ENCODE results near the gene C20orf141.
"Not testable (repeated sequence)": the region's sequence is repeated elsewhere in the genome, so short reads cannot be mapped to it uniquely, and the experiment has no call there.

The C20orf141 gene

DNA sequence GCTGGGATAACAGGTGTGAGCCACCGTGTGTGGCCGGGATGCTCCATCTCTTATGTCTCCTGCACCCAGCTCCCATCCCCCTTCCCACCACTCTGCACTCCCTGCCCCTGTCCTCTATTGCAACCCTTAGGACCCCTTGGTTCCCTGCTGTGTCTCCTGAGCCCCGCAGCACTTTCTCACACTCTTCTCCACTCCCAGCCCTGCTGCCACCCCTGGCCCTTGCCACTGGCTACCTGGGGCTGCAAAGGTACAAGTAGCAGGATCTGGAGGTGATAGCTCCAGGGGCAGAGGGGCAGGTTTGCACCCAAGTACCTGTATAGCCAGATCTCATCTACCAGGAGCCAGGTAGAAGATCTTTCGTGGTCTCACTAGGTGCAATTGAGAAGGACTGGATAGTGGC lies 7.8 kb upstream of the C20orf141 start:
- H3K79me2 ChIP-seq (ENCODE audit: insufficient read depth, low read length) = no peaks in the 10 kb centered on the region
- no peak overlapping the region for H3K4me2 ChIP-seq (ENCODE audit: insufficient read depth, low read length)
- ATAC-seq (ENCODE audit: insufficient read depth, low read depth) (no peak), DNase-seq (no peak)
- TF ChIP-seq, protein P1, sequence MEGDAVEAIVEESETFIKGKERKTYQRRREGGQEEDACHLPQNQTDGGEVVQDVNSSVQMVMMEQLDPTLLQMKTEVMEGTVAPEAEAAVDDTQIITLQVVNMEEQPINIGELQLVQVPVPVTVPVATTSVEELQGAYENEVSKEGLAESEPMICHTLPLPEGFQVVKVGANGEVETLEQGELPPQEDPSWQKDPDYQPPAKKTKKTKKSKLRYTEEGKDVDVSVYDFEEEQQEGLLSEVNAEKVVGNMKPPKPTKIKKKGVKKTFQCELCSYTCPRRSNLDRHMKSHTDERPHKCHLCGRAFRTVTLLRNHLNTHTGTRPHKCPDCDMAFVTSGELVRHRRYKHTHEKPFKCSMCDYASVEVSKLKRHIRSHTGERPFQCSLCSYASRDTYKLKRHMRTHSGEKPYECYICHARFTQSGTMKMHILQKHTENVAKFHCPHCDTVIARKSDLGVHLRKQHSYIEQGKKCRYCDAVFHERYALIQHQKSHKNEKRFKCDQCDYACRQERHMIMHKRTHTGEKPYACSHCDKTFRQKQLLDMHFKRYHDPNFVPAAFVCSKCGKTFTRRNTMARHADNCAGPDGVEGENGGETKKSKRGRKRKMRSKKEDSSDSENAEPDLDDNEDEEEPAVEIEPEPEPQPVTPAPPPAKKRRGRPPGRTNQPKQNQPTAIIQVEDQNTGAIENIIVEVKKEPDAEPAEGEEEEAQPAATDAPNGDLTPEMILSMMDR (IDR thresholded peaks at IDR 0.05; ENCODE audit: borderline replicate concordance, extremely low read depth, low read length, poor library complexity, severe bottlenecking) = no peak
- TF ChIP-seq EZH2 (IDR thresholded peaks at IDR 0.05; ENCODE audit: borderline replicate concordance, low read depth, low read length, severe bottlenecking) = no peak
- H3K27ac ChIP-seq (ENCODE audit: low read length) = no peak overlapping the region
- H3K9ac ChIP-seq (ENCODE audit: low read depth, low read length) = no peak overlapping the region
- no peaks in the 10 kb centered on the region for H3K36me3 ChIP-seq (ENCODE audit: insufficient read depth, low read length)
- H3K27me3 ChIP-seq (ENCODE audit: insufficient read depth, low read length, poor library complexity) = peaks cover 14% of the 10 kb centered on the region
- H3K4me1 ChIP-seq (ENCODE audit: insufficient read depth, low read length) = no peaks in the 10 kb centered on the region
- H3K9me3 ChIP-seq (ENCODE audit: insufficient read depth, low read length, severe bottlenecking) = no peaks in the 10 kb centered on the region
- no peak overlapping the region for H2AFZ ChIP-seq (ENCODE audit: low read depth, low read length)
- H3K4me3 ChIP-seq (ENCODE audit: low read depth in 1 of 2, low read length in 2 of 2) = no peak overlapping the region
- peaks cover 10% of the 10 kb centered on the region; the same call in 1 of the 2 replicates for H4K20me1 ChIP-seq (ENCODE audit: insufficient read depth, low read length)

- not testable (repeated sequence) for DNase-seq; H2AFZ ChIP-seq (ENCODE audit: low read depth, low read length); H3K9me3 ChIP-seq (ENCODE audit: insufficient read depth, low read length, severe bottlenecking); H3K36me3 ChIP-seq (ENCODE audit: insufficient read depth, low read length); H3K9ac ChIP-seq (ENCODE audit: low read depth, low read length); H3K4me3 ChIP-seq (ENCODE audit: low read depth in 1 of 2, low read length in 2 of 2); H3K4me1 ChIP-seq (ENCODE audit: insufficient read depth, low read length); H3K79me2 ChIP-seq (ENCODE audit: insufficient read depth, low read length); H3K27ac ChIP-seq (ENCODE audit: low read length); H3K4me2 ChIP-seq (ENCODE audit: insufficient read depth, low read length); ATAC-seq (ENCODE audit: insufficient read depth, low read depth)
- Histone ChIP-seq H4K20me1 (ENCODE audit: insufficient read depth, low read length) (peaks cover 10% of the 10 kb centered on the region; the same call in 1 of the 2 replicates), H3K27me3 (ENCODE audit: insufficient read depth, low read length, poor library complexity) (peaks cover 11% of the 10 kb centered on the region)
Observed at GRCh38 chr20:2807929-2808328, 6.9 kb upstream of the C20orf141 start.

DNA sequence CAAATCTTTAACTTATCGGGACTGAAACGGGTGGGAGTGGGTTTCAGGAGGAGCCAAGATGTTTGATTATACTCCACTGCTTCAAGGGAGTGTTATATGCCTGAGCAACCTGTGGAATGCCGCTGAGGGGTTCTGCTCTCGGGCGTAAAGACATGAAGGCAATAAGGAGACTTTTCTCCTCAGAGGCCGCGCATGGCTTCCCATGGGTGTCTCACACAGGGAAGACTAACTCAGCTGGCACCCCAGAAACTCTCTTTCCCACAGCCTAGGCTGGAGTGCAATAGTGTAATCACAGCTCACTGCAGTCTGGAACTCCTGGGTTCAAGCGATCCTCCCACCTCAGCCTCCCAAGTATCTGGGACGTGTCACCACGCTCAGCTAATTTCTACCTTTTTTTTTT lies 5.1 kb upstream of the C20orf141 start:
- H3K27ac ChIP-seq (ENCODE audit: low read length) = no peak overlapping the region
- H3K4me1 ChIP-seq (ENCODE audit: insufficient read depth, low read length) = no peaks in the 10 kb centered on the region
- H3K4me2 ChIP-seq (ENCODE audit: insufficient read depth, low read length) = no peak overlapping the region
- H3K27me3 ChIP-seq (ENCODE audit: insufficient read depth, low read length, poor library complexity) = peaks cover 16% of the 10 kb centered on the region
- DNase-seq (no peak), ATAC-seq (ENCODE audit: insufficient read depth, low read depth) (no peak)
- TF ChIP-seq, protein P1 (IDR thresholded peaks at IDR 0.05; ENCODE audit: borderline replicate concordance, extremely low read depth, low read length, poor library complexity, severe bottlenecking) = no peak
- no peak for TF ChIP-seq EZH2 (IDR thresholded peaks at IDR 0.05; ENCODE audit: borderline replicate concordance, low read depth, low read length, severe bottlenecking)
- no peak overlapping the region for H3K4me3 ChIP-seq (ENCODE audit: low read depth in 1 of 2, low read length in 2 of 2)
- H4K20me1 ChIP-seq (ENCODE audit: insufficient read depth, low read length) = peaks cover 19% of the 10 kb centered on the region; the same call in 1 of the 2 replicates
- no peak overlapping the region for H3K9ac ChIP-seq (ENCODE audit: low read depth, low read length)
- H3K36me3 ChIP-seq (ENCODE audit: insufficient read depth, low read length) = no peaks in the 10 kb centered on the region
- no peaks in the 10 kb centered on the region for H3K79me2 ChIP-seq (ENCODE audit: insufficient read depth, low read length)
- H2AFZ ChIP-seq (ENCODE audit: low read depth, low read length) = no peak overlapping the region
- peaks cover 4% of the 10 kb centered on the region for H3K9me3 ChIP-seq (ENCODE audit: insufficient read depth, low read length, severe bottlenecking)

- Histone ChIP-seq H3K4me3 (ENCODE audit: low read depth in 1 of 2, low read length in 2 of 2) (no peak overlapping the region), H3K4me2 (ENCODE audit: insufficient read depth, low read length) (no peak overlapping the region), H4K20me1 (ENCODE audit: insufficient read depth, low read length) (peaks cover 33% of the 10 kb centered on the region), H3K27me3 (ENCODE audit: insufficient read depth, low read length, poor library complexity) (peaks cover 12% of the 10 kb centered on the region), H2AFZ (ENCODE audit: low read depth, low read length) (no peak overlapping the region), H3K36me3 (ENCODE audit: insufficient read depth, low read length) (no peaks in the 10 kb centered on the region), H3K4me1 (ENCODE audit: insufficient read depth, low read length) (no peaks in the 10 kb centered on the region), H3K79me2 (ENCODE audit: insufficient read depth, low read length) (no peaks in the 10 kb centered on the region), H3K9ac (ENCODE audit: low read depth, low read length) (no peak overlapping the region), H3K9me3 (ENCODE audit: insufficient read depth, low read length, severe bottlenecking) (peaks cover 4% of the 10 kb centered on the region), H3K27ac (ENCODE audit: low read length) (no peak overlapping the region)
- ATAC-seq (ENCODE audit: insufficient read depth, low read depth) (no peak), DNase-seq (no peak)
- TF ChIP-seq, protein P1 (IDR thresholded peaks at IDR 0.05; ENCODE audit: borderline replicate concordance, extremely low read depth, low read length, poor library complexity, severe bottlenecking) = no peak
- no peak for TF ChIP-seq EZH2 (IDR thresholded peaks at IDR 0.05; ENCODE audit: borderline replicate concordance, low read depth, low read length, severe bottlenecking)
Observed at GRCh38 chr20:2812189-2812588, 2.6 kb upstream of the C20orf141 start.
